Measurements from ENCODE around the gene SKOR1. TPM values are rescaled to one million over a fixed set of nuclear protein-coding genes. Genes with fewer than 3 reads are reported as not detected.

SKOR1 gene
- total and polyA plus RNA-seq, 2 of the 8 experiments (the other 6 are each of a cell fraction or from before 2014, with no cell fraction given), result 0.03 to 0.11 TPM

DNA sequence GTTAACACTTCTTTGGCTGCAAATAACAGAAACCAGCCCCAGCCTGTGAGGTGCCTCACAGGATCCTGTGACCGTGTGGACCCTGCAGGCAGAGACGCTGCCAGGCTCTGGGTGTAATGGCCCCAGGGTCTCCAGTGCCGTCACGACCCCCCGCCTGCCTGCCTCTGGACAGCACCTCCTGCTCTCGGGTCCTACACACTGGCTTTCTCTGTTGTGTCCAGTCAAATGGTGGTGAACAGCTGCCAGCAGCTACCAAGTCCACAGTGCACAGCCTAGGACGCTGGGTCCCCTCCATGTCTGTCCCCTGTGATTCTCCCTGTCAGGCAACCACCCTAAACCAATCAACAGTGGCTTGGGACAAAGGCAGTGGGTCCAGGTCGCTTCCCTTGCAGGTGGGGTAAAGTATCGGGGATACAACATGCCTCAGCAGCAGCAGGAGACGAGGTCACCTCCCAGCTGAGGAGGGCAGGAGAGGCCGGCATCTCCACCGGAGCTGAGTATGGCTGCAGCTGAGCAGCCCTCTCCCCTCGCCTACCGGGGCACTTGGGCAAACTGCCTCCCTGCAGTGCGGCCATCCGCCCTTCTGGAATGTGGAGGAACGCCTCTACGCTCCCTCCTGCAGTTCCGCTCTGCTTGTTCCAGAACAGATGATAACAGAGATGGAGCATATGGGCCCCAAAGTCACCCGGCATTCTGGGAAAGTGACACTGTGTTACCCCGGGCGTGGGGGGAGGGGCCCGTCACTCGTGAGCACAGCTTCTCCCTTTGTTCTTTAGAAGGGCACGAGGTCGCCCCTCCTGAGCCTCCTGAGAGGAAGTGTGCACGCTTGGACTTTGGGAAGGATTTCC, 21.1 kb upstream of the SKOR1 start (continued):
- TF ChIP-seq, protein P1, sequence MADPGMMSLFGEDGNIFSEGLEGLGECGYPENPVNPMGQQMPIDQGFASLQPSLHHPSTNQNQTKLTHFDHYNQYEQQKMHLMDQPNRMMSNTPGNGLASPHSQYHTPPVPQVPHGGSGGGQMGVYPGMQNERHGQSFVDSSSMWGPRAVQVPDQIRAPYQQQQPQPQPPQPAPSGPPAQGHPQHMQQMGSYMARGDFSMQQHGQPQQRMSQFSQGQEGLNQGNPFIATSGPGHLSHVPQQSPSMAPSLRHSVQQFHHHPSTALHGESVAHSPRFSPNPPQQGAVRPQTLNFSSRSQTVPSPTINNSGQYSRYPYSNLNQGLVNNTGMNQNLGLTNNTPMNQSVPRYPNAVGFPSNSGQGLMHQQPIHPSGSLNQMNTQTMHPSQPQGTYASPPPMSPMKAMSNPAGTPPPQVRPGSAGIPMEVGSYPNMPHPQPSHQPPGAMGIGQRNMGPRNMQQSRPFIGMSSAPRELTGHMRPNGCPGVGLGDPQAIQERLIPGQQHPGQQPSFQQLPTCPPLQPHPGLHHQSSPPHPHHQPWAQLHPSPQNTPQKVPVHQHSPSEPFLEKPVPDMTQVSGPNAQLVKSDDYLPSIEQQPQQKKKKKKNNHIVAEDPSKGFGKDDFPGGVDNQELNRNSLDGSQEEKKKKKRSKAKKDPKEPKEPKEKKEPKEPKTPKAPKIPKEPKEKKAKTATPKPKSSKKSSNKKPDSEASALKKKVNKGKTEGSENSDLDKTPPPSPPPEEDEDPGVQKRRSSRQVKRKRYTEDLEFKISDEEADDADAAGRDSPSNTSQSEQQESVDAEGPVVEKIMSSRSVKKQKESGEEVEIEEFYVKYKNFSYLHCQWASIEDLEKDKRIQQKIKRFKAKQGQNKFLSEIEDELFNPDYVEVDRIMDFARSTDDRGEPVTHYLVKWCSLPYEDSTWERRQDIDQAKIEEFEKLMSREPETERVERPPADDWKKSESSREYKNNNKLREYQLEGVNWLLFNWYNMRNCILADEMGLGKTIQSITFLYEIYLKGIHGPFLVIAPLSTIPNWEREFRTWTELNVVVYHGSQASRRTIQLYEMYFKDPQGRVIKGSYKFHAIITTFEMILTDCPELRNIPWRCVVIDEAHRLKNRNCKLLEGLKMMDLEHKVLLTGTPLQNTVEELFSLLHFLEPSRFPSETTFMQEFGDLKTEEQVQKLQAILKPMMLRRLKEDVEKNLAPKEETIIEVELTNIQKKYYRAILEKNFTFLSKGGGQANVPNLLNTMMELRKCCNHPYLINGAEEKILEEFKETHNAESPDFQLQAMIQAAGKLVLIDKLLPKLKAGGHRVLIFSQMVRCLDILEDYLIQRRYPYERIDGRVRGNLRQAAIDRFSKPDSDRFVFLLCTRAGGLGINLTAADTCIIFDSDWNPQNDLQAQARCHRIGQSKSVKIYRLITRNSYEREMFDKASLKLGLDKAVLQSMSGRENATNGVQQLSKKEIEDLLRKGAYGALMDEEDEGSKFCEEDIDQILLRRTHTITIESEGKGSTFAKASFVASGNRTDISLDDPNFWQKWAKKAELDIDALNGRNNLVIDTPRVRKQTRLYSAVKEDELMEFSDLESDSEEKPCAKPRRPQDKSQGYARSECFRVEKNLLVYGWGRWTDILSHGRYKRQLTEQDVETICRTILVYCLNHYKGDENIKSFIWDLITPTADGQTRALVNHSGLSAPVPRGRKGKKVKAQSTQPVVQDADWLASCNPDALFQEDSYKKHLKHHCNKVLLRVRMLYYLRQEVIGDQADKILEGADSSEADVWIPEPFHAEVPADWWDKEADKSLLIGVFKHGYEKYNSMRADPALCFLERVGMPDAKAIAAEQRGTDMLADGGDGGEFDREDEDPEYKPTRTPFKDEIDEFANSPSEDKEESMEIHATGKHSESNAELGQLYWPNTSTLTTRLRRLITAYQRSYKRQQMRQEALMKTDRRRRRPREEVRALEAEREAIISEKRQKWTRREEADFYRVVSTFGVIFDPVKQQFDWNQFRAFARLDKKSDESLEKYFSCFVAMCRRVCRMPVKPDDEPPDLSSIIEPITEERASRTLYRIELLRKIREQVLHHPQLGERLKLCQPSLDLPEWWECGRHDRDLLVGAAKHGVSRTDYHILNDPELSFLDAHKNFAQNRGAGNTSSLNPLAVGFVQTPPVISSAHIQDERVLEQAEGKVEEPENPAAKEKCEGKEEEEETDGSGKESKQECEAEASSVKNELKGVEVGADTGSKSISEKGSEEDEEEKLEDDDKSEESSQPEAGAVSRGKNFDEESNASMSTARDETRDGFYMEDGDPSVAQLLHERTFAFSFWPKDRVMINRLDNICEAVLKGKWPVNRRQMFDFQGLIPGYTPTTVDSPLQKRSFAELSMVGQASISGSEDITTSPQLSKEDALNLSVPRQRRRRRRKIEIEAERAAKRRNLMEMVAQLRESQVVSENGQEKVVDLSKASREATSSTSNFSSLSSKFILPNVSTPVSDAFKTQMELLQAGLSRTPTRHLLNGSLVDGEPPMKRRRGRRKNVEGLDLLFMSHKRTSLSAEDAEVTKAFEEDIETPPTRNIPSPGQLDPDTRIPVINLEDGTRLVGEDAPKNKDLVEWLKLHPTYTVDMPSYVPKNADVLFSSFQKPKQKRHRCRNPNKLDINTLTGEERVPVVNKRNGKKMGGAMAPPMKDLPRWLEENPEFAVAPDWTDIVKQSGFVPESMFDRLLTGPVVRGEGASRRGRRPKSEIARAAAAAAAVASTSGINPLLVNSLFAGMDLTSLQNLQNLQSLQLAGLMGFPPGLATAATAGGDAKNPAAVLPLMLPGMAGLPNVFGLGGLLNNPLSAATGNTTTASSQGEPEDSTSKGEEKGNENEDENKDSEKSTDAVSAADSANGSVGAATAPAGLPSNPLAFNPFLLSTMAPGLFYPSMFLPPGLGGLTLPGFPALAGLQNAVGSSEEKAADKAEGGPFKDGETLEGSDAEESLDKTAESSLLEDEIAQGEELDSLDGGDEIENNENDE (IDR thresholded peaks at IDR 0.05; ENCODE audit: insufficient replicate concordance, low read length), result no peak
- no peak for TF ChIP-seq CEBPB (IDR thresholded peaks at IDR 0.05; ENCODE audit: low read depth, low read length)
- peak; percentile 34; the same call in 1 of the 2 replicates for TF ChIP-seq TBP (IDR thresholded peaks at IDR 0.05; ENCODE audit: low read depth, low read length)
- TF ChIP-seq CREB1 (IDR thresholded peaks at IDR 0.05), result peak; percentile 36
- no peak for TF ChIP-seq GTF2F1 (IDR thresholded peaks at IDR 0.05; ENCODE audit: borderline replicate concordance, low read depth, low read length)
- no peak for TF ChIP-seq CBX5 (IDR thresholded peaks at IDR 0.05; ENCODE audit: low read depth, low read length)
- TF ChIP-seq TAF7 (optimal IDR thresholded peaks at IDR 0.05; ENCODE audit: borderline replicate concordance, low read depth, low read length), result no peak
- peak; percentile 95 for TF ChIP-seq TEAD4 (IDR thresholded peaks at IDR 0.05; ENCODE audit: low read depth, low read length)
- 0 out of 4 replicates have a peak, but pooled peaks of 1 of the 2 experiments have one; percentile 10 for TF ChIP-seq RAD21 (IDR thresholded peaks at IDR 0.05 in 1 of 2, conservative IDR thresholded peaks at IDR 0.05 in 1 of 2; ENCODE audit: low read depth in 2 of 2, low read length in 2 of 2)
- TF ChIP-seq SIRT6 (IDR thresholded peaks at IDR 0.05; ENCODE audit: low read length), result no peak
